A549 (cell line): ENCODE measurements around the gene SERPINE1.

Experiments
- CBX2 ChIP-seq: fragments of 200-600 bp; sonication (generic); IDR thresholded peaks from 2 replicates; pipeline ENCODE4 v1.6.1; 2016; ENCODE audit warnings: low read depth, mild to moderate bottlenecking, borderline replicate concordance
- CTCF ChIP-seq: fragments of >200 bp; sonication (Bioruptor Twin); formaldehyde crosslinking; IDR thresholded peaks from 3 replicates; pipeline ENCODE4 v1.5.1; 2016
- HDAC2 ChIP-seq: fragments of 200-600 bp; sonication (generic); IDR thresholded peaks from 2 replicates; pipeline ENCODE4 v1.6.1; 2016
- KDM1A ChIP-seq: fragments of 200-600 bp; sonication (generic); IDR thresholded peaks from 2 replicates; pipeline ENCODE4 v1.6.1; 2016; ENCODE audit warnings: low read depth, mild to moderate bottlenecking
- SMC3 ChIP-seq: fragments of >200 bp; sonication (Bioruptor Twin); formaldehyde crosslinking; IDR thresholded peaks from 3 replicates; pipeline ENCODE4 v1.6.1; 2018; ENCODE audit warnings: inconsistent platforms

- TF ChIP-seq KDM1A (no peak), HDAC2 (no peak), CTCF (no peak), CBX2 (no peak), SMC3 (no peak)
Observed at GRCh38 chr7:101093906-101094305, 33.0 kb upstream of the SERPINE1 start.
